Progenitor cell of endocrine pancreas (in vitro differentiated cells): ENCODE data around the gene HIPK2. TPM values are rescaled to one million over a fixed set of nuclear protein-coding genes. Genes with fewer than 3 reads are reported as not detected.
A peak's percentile ranks its signal among the peaks of the same experiment; 100 is the strongest.

Experiments used
- DNase-seq: peaks from one replicate; pipeline ENCODE4 v3.0.0; 2021; ENCODE audit warnings: low spot score; ENCODE audit not compliant: unreplicated experiment
- H3K27ac Mint-ChIP-seq: 2 replicates; pipeline ENCODE4 v1.8.0; 2021; ENCODE audit warnings: mild to moderate bottlenecking, moderate library complexity, mixed read lengths
- H3K27me3 Mint-ChIP-seq: 2 replicates; pipeline ENCODE4 v1.8.0; 2021; ENCODE audit warnings: mixed read lengths
- H3K36me3 Mint-ChIP-seq: 2 replicates; pipeline ENCODE4 v1.8.0; 2022; ENCODE audit warnings: mixed read lengths; ENCODE audit not compliant: insufficient read depth
- H3K4me1 Mint-ChIP-seq: 2 replicates; pipeline ENCODE4 v1.8.0; 2021; ENCODE audit warnings: low read depth, mixed read lengths
- H3K4me3 Mint-ChIP-seq: 2 replicates; pipeline ENCODE4 v1.8.0; 2021; ENCODE audit warnings: low read depth, mild to moderate bottlenecking, moderate library complexity, mixed read lengths
- H3K9me3 Mint-ChIP-seq: 2 replicates; pipeline ENCODE4 v1.8.0; 2021; ENCODE audit warnings: low read depth, mixed read lengths
- total RNA-seq: library from RNA; stranded (reverse); gene quantifications from 2 replicates; pipeline ENCODE4 v1.2.1, GENCODE V29; 2021
- TF ChIP-seq, protein P1 (sequence below): fragments of 200-600 bp; sonication (generic); IDR thresholded peaks from one replicate; pipeline ENCODE4 v1.5.0; 2021; ENCODE audit warnings: antibody characterized with exemption, mild to moderate bottlenecking; ENCODE audit not compliant: unreplicated experiment

The HIPK2 gene
- total RNA-seq, 1 donor from 2014 or later: 146 TPM

DNA sequence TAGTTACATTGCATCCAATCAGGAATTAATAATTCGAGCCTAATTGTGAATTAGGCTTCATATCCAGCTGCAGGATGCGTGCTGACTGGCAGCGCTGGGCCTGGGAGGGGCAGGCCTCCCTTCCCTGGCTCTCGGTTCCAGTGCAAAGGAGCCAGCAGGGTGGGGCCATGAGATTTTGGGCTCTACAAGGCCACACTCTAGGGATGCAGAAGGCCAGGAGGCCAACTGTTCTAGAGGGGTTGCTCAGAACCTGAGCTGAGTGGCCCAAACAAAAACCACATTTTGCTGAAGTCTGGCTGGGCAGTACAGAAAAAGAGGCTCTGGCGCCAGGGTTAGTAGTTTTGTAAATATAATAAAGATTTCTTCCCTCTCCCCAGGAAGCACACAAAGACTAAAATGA is 182.0 kb downstream of the HIPK2 start:
- TF ChIP-seq, protein P1, sequence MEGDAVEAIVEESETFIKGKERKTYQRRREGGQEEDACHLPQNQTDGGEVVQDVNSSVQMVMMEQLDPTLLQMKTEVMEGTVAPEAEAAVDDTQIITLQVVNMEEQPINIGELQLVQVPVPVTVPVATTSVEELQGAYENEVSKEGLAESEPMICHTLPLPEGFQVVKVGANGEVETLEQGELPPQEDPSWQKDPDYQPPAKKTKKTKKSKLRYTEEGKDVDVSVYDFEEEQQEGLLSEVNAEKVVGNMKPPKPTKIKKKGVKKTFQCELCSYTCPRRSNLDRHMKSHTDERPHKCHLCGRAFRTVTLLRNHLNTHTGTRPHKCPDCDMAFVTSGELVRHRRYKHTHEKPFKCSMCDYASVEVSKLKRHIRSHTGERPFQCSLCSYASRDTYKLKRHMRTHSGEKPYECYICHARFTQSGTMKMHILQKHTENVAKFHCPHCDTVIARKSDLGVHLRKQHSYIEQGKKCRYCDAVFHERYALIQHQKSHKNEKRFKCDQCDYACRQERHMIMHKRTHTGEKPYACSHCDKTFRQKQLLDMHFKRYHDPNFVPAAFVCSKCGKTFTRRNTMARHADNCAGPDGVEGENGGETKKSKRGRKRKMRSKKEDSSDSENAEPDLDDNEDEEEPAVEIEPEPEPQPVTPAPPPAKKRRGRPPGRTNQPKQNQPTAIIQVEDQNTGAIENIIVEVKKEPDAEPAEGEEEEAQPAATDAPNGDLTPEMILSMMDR: no peak
- Mint-ChIP-seq H3K27ac (no peak overlapping the region), H3K4me3 (no peak overlapping the region), H3K4me1 (no peaks in the 10 kb centered on the region), H3K27me3 (no peaks in the 10 kb centered on the region), H3K36me3 (peaks cover 32% of the 10 kb centered on the region), H3K9me3 (no peaks in the 10 kb centered on the region)
- DNase-seq: no peak

DNA sequence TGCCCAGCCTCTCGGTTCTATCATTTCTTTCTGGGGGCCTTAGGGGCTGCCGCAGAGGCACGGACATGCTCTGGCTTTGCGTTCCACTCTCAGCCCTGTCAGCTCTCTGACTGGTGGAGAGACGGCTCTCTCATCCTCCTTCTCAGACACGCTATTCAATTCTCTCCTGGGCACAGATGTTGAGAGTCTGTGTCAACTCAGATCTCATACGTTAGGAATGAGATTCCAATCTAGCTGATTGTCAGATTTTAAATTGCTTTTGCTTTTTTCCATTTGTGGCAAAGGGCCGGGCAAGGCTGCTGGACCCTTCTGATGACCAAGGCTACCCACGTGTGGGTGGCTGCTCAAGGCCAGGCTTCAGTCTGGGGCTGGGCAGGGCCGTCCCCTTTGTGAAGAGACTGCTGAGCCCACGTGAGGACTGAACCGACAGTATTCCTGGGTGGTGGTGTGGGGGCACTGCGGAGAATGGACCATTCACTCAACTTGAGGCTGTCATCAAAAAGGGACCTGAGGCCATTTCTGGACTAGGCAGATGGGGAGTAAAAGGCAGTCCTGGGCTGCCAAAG is 182.8 kb downstream of the HIPK2 start:
- Mint-ChIP-seq H3K36me3 (peaks cover 33% of the 10 kb centered on the region), H3K27ac (no peak overlapping the region), H3K4me1 (no peaks in the 10 kb centered on the region)

DNA sequence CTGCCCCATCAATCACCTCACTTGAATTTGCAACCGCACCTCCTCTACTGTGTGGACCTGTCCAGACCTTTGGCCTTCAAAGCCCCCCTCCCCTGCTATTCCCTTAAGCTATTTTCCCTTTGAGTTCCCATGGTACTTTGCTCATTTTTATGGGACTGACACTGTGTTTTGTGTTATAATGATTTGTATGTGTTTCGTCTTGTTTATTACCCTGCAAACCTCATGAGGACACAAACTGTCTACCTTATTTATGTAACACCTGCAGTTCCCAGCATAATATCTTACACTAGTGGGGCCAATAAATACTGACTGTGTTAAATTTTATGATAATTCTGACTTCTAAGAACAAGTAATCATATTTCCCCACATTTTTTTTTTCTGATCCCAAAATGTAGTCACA is 183.7 kb downstream of the HIPK2 start:
- Mint-ChIP-seq H3K36me3 (peaks cover 30% of the 10 kb centered on the region), H3K4me1 (no peaks in the 10 kb centered on the region), H3K4me3 (no peak overlapping the region), H3K27ac (no peak overlapping the region), H3K27me3 (no peaks in the 10 kb centered on the region), H3K9me3 (no peaks in the 10 kb centered on the region)
- TF ChIP-seq, protein P1: no peak
- DNase-seq: no peak

More for the DNA sequence above, 182.8 kb downstream of the HIPK2 start:
- TF ChIP-seq, protein P1: no peak
- Mint-ChIP-seq H3K27me3 (no peaks in the 10 kb centered on the region), H3K4me3 (no peak overlapping the region), H3K9me3 (no peaks in the 10 kb centered on the region)
- no peak for DNase-seq

GRCh38 chr7:139592801-139593461 is 184.9 kb downstream of the HIPK2 start:
- no peaks in the 10 kb centered on the region for H3K4me1 Mint-ChIP-seq
- TF ChIP-seq, protein P1: no peak
- DNase-seq: no peak
- no peaks in the 10 kb centered on the region for H3K27me3 Mint-ChIP-seq
- H3K4me3 Mint-ChIP-seq: no peak overlapping the region
- H3K36me3 Mint-ChIP-seq: peaks cover 28% of the 10 kb centered on the region
- H3K9me3 Mint-ChIP-seq: no peaks in the 10 kb centered on the region
- no peak overlapping the region for H3K27ac Mint-ChIP-seq

DNA sequence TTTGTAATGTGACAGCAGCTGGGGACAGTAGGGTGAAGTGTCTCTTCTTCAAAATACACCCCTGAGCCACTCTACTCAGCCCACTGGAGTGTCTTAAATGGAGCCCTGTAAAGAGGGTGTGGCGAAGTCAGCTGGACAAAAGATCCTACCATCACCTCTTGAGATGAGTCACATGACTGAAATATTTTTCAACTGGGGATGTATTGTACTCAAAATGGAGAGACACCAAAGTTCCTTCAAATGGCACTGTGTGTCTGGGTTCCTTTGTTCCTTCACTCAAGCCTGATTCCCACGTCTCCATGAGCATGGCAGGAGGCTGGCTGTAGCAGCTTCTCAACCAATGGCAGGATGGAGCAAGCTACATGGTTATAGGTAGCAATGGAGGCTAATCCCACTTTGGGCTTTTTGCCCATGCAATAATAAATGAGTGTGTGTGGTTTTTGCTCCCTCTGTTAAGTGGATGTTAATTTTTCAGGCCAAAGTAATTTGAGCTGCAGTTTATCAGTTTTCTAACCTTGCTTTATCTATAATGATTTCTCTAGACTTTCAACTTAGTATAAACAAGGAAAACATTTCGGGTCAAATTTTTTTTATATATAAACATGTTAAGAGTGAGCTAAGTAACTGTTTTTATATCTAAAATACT is 186.1 kb downstream of the HIPK2 start:
- H3K27ac Mint-ChIP-seq: peak overlapping the region; percentile 34
- H3K36me3 Mint-ChIP-seq: peaks cover 35% of the 10 kb centered on the region
- no peak overlapping the region for H3K4me3 Mint-ChIP-seq
- no peaks in the 10 kb centered on the region for H3K4me1 Mint-ChIP-seq
- TF ChIP-seq, protein P1: no peak
- no peaks in the 10 kb centered on the region for H3K27me3 Mint-ChIP-seq
- no peaks in the 10 kb centered on the region for H3K9me3 Mint-ChIP-seq
- no peak for DNase-seq
